ENCODE measurements around the gene INVS. TPM values are rescaled to one million over a fixed set of nuclear protein-coding genes. Genes with fewer than 3 reads are reported as not detected.

The INVS gene
- total RNA-seq, 2 experiments from 2014 or later = 30.7 to 36.7 TPM

- Histone ChIP-seq H3K27ac (ENCODE audit: low read depth, low read length, poor library complexity, severe bottlenecking) (no peak overlapping the region), H3K4me3 (ENCODE audit: low read depth, low read length, poor library complexity, severe bottlenecking) (no peak overlapping the region), H4K20me1 (ENCODE audit: insufficient read depth, low read length) (no peaks in the 10 kb centered on the region), H3K9me3 (ENCODE audit: low read length) (no peaks in the 10 kb centered on the region), H3K79me2 (ENCODE audit: insufficient read depth, low read depth, low read length) (peaks cover 11% of the 10 kb centered on the region), H2AFZ (ENCODE audit: low read length) (no peak overlapping the region), H3K4me1 (ENCODE audit: insufficient read depth, low read length, poor library complexity, severe bottlenecking) (no peaks in the 10 kb centered on the region), H3K4me2 (ENCODE audit: low read length) (no peak overlapping the region), H3K9me2 (ENCODE audit: insufficient read depth, low read length) (no peaks in the 10 kb centered on the region), H3K36me3 (ENCODE audit: insufficient read depth, low read length) (peaks cover 79% of the 10 kb centered on the region)
- ChIA-PET CTCF (ENCODE audit: unreplicated experiment) (no interaction called here), POLR2A (interaction anchor here (0.6 to 0.8 kb wide), 4 partner anchors 19 to 346 kb away, joined by 4 to 9 read pairs (median 6); no protein-coding TSS in a partner anchor)
- no peak for DNase-seq (ENCODE audit: low spot score)
- BruUV-seq (replicated peaks) = no TSS peak
- intact Hi-C loops (cut with micrococcal nuclease; ENCODE audit: unreplicated experiment) = no loop called here
- TF ChIP-seq CTCF (conservative IDR thresholded peaks at IDR 0.05; ENCODE audit: low read length) (no peak), EZH2phosphoT487 (IDR thresholded peaks at IDR 0.05; ENCODE audit: borderline replicate concordance, low read depth, low read length) (no peak)
These were observed 6.8 kb downstream of the INVS start for GRCh38 chr9:100105861-100106260.

DNA sequence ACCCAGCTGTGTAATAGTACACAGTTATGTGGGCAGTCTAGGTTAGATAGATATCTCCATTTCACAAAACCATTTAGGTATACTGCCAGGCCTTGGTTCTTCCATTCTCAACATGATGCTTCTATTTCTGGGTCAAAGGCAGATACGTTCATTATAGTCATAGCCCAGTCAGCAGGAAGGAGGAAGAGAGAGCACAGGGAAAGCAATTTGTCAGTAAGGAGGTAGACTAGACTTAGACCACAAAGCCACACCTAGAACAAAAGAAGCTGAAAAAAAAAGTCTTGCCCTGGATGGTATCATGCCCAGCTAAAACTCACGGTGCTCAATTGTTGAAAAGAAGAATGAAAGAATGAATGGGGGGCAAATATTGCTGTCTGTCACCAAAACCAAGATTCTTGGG, 7.6 kb downstream of the INVS start:
- DNase-seq (ENCODE audit: low spot score) = no peak
- Histone ChIP-seq H3K9me2 (ENCODE audit: insufficient read depth, low read length) (no peaks in the 10 kb centered on the region), H3K9me3 (ENCODE audit: low read length) (no peaks in the 10 kb centered on the region), H3K79me2 (ENCODE audit: insufficient read depth, low read depth, low read length) (peaks cover 4% of the 10 kb centered on the region), H3K36me3 (ENCODE audit: insufficient read depth, low read length) (peaks cover 80% of the 10 kb centered on the region), H3K4me3 (ENCODE audit: low read depth, low read length, poor library complexity, severe bottlenecking) (no peak overlapping the region), H3K27ac (ENCODE audit: low read depth, low read length, poor library complexity, severe bottlenecking) (no peak overlapping the region), H3K4me1 (ENCODE audit: insufficient read depth, low read length, poor library complexity, severe bottlenecking) (no peaks in the 10 kb centered on the region), H3K4me2 (ENCODE audit: low read length) (no peak overlapping the region), H4K20me1 (ENCODE audit: insufficient read depth, low read length) (no peaks in the 10 kb centered on the region), H2AFZ (ENCODE audit: low read length) (no peak overlapping the region)
- no peak for TF ChIP-seq CTCF (conservative IDR thresholded peaks at IDR 0.05; ENCODE audit: low read length)
- no peak for TF ChIP-seq EZH2phosphoT487 (IDR thresholded peaks at IDR 0.05; ENCODE audit: borderline replicate concordance, low read depth, low read length)
- CTCF ChIA-PET (ENCODE audit: unreplicated experiment) = no interaction called here
- POLR2A ChIA-PET = interaction anchor here (0.9 kb wide), 1 partner anchor 449 kb away, joined by 3 read pairs; no protein-coding TSS in a partner anchor
- no TSS peak for BruUV-seq (replicated peaks)
- intact Hi-C loops (cut with micrococcal nuclease; ENCODE audit: unreplicated experiment) = no loop called here

DNA sequence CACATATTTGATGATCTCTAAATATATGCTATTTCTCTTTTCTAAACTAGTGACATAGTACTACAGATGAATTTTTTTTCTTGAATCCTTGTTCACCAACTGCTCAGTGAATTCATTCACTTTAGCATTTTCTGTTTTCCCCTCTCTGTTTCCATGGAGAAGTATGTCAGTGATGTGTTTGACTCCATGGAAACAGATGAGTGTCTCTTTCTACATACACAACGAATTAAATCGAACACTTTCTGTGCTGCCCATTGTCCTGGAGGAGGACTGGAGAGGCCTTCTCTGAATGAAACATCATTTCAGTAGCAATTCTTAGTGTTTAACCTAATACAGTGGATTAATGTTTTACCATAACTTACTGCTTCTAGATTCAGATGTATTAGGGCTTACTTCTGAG, 9.5 kb downstream of the INVS start:
- H3K4me2 ChIP-seq (ENCODE audit: low read length) = no peak overlapping the region
- ChIA-PET CTCF (ENCODE audit: unreplicated experiment) (no interaction called here), POLR2A (interaction anchor here (0.6 kb wide), 1 partner anchor 380 kb away, joined by 3 read pairs; no protein-coding TSS in a partner anchor)
- intact Hi-C loops (cut with micrococcal nuclease; ENCODE audit: unreplicated experiment) = no loop called here
- no peaks in the 10 kb centered on the region for H4K20me1 ChIP-seq (ENCODE audit: insufficient read depth, low read length)
- H3K27ac ChIP-seq (ENCODE audit: low read depth, low read length, poor library complexity, severe bottlenecking) = no peak overlapping the region
- no peak overlapping the region for H3K4me3 ChIP-seq (ENCODE audit: low read depth, low read length, poor library complexity, severe bottlenecking)
- H2AFZ ChIP-seq (ENCODE audit: low read length) = no peak overlapping the region
- DNase-seq (ENCODE audit: low spot score) = no peak
- peaks cover 3% of the 10 kb centered on the region; the same call in 1 of the 2 replicates for H3K79me2 ChIP-seq (ENCODE audit: insufficient read depth, low read depth, low read length)
- no peak for TF ChIP-seq EZH2phosphoT487 (IDR thresholded peaks at IDR 0.05; ENCODE audit: borderline replicate concordance, low read depth, low read length)
- TF ChIP-seq CTCF (conservative IDR thresholded peaks at IDR 0.05; ENCODE audit: low read length) = no peak
- no peaks in the 10 kb centered on the region for H3K9me3 ChIP-seq (ENCODE audit: low read length)
- no TSS peak for BruUV-seq (replicated peaks)
- H3K36me3 ChIP-seq (ENCODE audit: insufficient read depth, low read length) = peaks cover 96% of the 10 kb centered on the region
- no peaks in the 10 kb centered on the region for H3K4me1 ChIP-seq (ENCODE audit: insufficient read depth, low read length, poor library complexity, severe bottlenecking)
- H3K9me2 ChIP-seq (ENCODE audit: insufficient read depth, low read length) = no peaks in the 10 kb centered on the region

Measured in OCI-LY7 (cell line).